Stomach smooth muscle (tissue), 2 donors: Measurements from ENCODE around the gene ZNF445.

Source experiments
- H3K27ac ChIP-seq: one replicate; pipeline ENCODE4 v1.7.0; 2013; ENCODE audit warnings: mild to moderate bottlenecking, low read length, inconsistent platforms
- H3K27me3 ChIP-seq, 2 donors: one replicate each; pipeline ENCODE4 v1.7.0; 2013; ENCODE audit warnings: low read length in 2 of 2; ENCODE audit not compliant: insufficient read depth in 2 of 2, control insufficient read depth in 1 of 2
- H3K36me3 ChIP-seq, 2 donors: one replicate each; pipeline ENCODE4 v1.7.0; 2013; ENCODE audit warnings: low read length in 2 of 2; ENCODE audit not compliant: control insufficient read depth in 2 of 2, insufficient read depth in 2 of 2
- H3K4me1 ChIP-seq: one replicate; pipeline ENCODE4 v1.7.0; 2013; ENCODE audit warnings: low read length; ENCODE audit not compliant: control insufficient read depth, insufficient read depth
- H3K4me3 ChIP-seq, 2 donors: one replicate each; pipeline ENCODE4 v1.7.0; 2013; ENCODE audit warnings: low read length in 2 of 2
- H3K9ac ChIP-seq, 2 donors: one replicate each; pipeline ENCODE4 v1.7.0; 2013; ENCODE audit warnings: low read length in 2 of 2, mild to moderate bottlenecking in 1 of 2
- H3K9me3 ChIP-seq, 2 donors: one replicate each; pipeline ENCODE4 v1.7.0; 2013; ENCODE audit warnings: low read length in 2 of 2; ENCODE audit not compliant: control insufficient read depth in 2 of 2
- donor health status: healthy.
- donor health status: Pancreatic carcinoma.

ZNF445 gene

DNA sequence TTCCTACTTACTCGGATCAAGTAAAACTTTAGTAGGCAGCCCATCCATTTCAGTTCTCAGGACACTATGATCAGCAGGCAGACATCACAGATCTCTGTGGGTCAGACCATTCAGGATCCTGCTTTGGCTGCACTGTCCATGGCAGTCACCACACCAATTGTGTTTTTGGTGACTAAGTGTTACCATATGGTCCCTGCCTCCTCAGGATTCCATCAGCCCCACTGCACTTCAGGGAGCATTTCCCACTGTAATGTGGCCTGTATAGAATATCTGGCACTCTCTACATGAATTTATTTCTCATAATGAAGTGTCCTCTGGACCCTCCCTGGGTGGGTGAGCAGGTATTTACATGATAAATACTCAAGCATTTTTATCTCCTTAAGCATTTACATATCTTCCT is 41.3 kb downstream of the ZNF445 start:
- no peaks in the 10 kb centered on the region for H3K27me3 ChIP-seq
- peaks cover 0 to under 1% of the 10 kb centered on the region in 2 donors for H3K36me3 ChIP-seq
- H3K9ac ChIP-seq, result no peak overlapping the region
- no peaks in the 10 kb centered on the region for H3K9me3 ChIP-seq
- no peak overlapping the region for H3K4me3 ChIP-seq
- no peak overlapping the region for H3K27ac ChIP-seq
- peaks cover 14% of the 10 kb centered on the region for H3K4me1 ChIP-seq

DNA sequence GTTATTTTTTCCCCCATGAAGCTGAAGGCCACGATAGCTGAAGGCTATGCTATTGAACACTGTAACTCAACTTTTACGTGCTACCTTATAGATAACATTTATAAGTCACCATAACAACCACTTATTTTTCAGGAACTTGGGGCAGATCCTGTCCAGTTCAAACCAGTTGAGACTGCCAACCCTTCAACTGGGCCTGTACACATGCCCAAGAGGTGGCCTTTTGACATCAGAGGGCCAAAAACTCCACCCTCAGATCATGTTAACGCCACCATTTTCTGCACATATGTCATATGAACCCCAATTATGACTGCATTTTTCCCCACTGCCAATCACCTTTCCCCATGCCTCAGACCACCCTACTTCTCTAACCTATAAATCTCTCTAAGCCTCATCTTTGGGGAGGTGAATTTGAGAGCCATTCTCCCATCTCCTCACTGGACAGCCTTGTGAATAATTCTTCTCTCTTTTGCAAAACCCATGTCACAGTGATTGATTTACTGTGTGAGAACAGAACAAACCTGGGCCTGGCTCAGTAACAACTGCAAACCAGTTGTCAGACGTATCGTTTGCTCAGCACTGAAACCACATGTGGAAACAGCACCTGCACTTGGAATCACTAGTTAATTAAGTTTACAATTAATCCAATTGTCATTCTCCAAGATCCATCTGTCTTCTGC is 42.5 kb downstream of the ZNF445 start:
- Histone ChIP-seq H3K4me1 (peaks cover 10% of the 10 kb centered on the region), H3K36me3 (no peaks in the 10 kb centered on the region), H3K27ac (no peak overlapping the region), H3K9ac (no peak overlapping the region), H3K9me3 (no peaks in the 10 kb centered on the region), H3K27me3 (no peaks in the 10 kb centered on the region), H3K4me3 (no peak overlapping the region)

DNA sequence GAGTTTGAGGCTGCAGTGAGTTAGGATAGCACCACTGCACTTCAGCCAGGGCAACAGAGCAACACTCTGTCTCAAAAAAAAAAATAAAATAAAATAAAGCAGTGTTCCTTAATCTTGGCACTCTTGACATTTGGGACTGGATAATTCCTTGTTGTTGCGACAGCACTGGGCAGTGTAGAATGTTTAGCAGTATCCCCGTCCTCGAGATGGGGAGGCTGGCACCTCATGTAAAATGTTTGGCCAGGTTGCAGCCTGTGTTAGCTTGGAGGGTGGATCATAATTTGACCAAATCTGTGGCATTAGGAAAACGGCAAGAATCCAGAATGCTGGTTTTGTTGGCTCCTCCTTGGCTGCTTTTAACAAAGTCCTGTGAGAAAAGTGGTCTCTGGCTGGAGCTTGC is 47.0 kb downstream of the ZNF445 start:
- no peak overlapping the region for H3K4me3 ChIP-seq
- no peaks in the 10 kb centered on the region for H3K36me3 ChIP-seq
- no peaks in the 10 kb centered on the region for H3K27me3 ChIP-seq
- no peak overlapping the region for H3K9ac ChIP-seq
- H3K27ac ChIP-seq, result no peak overlapping the region
- H3K9me3 ChIP-seq, result no peaks in the 10 kb centered on the region
- no peaks in the 10 kb centered on the region for H3K4me1 ChIP-seq

DNA sequence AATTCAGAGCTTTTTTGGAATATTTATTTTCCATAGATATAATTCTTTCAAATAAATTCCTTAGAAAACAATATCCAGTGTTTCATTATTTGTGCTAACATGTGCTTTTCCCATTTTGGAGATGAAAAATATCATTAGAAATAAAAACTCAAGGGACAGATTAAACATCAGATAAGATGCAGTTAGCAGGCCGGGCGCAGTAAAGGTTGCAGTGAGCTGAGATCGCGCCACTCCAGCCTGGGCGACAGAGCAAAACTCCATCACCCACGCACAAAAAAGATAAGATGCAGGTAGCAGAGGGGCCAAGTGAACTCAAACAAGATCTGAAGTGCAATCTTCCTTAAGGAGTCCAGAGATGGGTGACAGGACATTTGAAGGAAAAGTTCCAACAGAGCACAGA is 48.0 kb downstream of the ZNF445 start:
- H3K27ac ChIP-seq, result no peak overlapping the region
- no peak overlapping the region for H3K4me3 ChIP-seq
- H3K36me3 ChIP-seq, result no peaks in the 10 kb centered on the region
- H3K4me1 ChIP-seq, result no peaks in the 10 kb centered on the region
- no peak overlapping the region for H3K9ac ChIP-seq
- H3K9me3 ChIP-seq, result no peaks in the 10 kb centered on the region
- peaks cover 0 to 2% of the 10 kb centered on the region in 2 donors for H3K27me3 ChIP-seq

DNA sequence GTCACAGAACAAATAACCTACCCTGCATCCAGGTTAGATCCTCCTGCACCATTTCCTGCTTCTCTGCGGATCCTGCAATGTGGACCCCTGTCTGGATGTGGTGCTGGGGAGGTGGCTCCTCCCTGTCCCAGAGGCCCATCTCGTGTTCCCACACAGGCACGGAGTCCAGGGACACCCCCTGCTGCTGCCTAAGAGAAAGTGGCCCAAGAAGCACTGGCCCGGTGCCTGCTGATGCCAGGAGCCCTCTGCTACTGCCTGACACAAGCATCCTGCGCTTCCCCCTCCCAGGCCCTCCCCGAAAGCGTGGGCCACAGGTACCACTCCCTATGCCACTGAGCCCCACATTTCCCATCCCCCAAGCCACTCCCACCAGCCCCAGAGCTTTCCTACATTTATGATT is 48.6 kb downstream of the ZNF445 start:
- Histone ChIP-seq H3K9ac (no peak overlapping the region), H3K36me3 (no peaks in the 10 kb centered on the region), H3K27ac (no peak overlapping the region), H3K27me3 (peaks cover 0 to 2% of the 10 kb centered on the region in 2 donors), H3K4me3 (no peak overlapping the region), H3K4me1 (no peaks in the 10 kb centered on the region), H3K9me3 (no peaks in the 10 kb centered on the region)

DNA sequence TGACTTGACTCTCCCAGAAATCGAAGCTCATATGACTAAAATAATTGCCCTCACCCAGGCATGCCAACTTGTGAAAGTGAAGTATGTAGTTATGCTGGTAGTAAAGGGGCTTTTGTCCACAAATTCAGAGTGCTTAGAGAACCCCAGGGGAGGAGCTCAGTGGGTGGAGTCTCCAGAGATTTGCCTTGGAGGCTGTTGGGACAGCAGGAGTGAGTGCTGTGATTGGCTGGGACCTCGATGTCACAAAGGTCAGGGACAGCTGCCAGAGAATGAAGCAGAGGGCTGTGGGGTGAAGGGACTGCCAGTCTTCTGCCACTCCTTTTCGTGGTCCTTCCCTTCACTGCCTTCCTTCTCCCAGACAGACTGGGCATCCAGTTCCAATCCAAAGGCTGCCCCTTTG is 49.8 kb downstream of the ZNF445 start:
- Histone ChIP-seq H3K9ac (no peak overlapping the region), H3K4me3 (no peak overlapping the region), H3K4me1 (no peaks in the 10 kb centered on the region), H3K36me3 (no peaks in the 10 kb centered on the region), H3K27ac (no peak overlapping the region), H3K27me3 (peaks cover 0 to 2% of the 10 kb centered on the region in 2 donors), H3K9me3 (no peaks in the 10 kb centered on the region)

DNA sequence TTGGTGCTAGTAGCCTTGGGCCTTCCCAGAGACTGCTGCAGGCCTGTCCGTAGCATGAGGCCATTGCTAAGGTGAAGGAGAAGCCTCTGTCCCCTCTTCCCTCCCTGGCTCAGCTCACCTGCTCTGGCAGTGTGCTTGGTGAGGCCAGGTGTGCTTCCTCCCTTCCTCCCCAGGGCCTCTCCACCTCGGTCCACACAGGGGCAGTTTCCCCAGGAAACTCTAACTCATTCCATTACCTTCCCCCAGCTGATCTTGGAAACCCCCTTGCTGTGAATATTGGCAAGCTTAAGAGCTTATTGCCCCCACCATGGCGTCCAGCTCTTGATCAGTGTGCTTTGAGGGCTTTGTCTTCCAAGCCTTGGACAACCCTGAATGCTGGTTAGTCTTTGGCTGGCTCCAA is 52.7 kb downstream of the ZNF445 start:
- peaks cover 2 to 4% of the 10 kb centered on the region in 2 donors for H3K27me3 ChIP-seq
- no peak overlapping the region for H3K4me3 ChIP-seq
- no peaks in the 10 kb centered on the region for H3K9me3 ChIP-seq
- H3K9ac ChIP-seq, result no peak overlapping the region
- no peak overlapping the region for H3K27ac ChIP-seq
- H3K4me1 ChIP-seq, result no peaks in the 10 kb centered on the region
- no peaks in the 10 kb centered on the region for H3K36me3 ChIP-seq

DNA sequence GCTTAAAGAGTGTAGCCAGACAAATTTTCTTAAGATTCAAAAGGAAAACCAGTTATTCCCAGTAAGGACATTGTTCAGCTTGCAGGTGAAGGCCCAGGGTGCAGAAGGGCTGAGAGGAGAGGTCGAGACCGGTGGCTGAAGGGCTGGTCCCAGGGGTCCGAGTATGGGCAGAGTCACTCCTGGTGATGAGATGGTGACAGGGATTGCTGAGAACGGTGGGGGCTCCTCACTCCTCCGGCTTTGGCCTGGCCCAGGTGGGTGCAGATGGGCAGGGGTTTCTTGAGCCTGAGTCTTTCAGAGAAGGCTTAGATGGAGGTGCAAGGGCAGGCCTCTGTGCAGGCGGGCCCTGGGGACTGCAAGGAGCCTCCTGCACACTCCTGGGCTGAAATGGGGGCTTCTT is 56.2 kb downstream of the ZNF445 start:
- Histone ChIP-seq H3K4me1 (no peaks in the 10 kb centered on the region), H3K4me3 (no peak overlapping the region), H3K9ac (no peak overlapping the region), H3K27ac (no peak overlapping the region), H3K27me3 (peaks cover 2 to 4% of the 10 kb centered on the region in 2 donors), H3K36me3 (no peaks in the 10 kb centered on the region), H3K9me3 (no peaks in the 10 kb centered on the region)

DNA sequence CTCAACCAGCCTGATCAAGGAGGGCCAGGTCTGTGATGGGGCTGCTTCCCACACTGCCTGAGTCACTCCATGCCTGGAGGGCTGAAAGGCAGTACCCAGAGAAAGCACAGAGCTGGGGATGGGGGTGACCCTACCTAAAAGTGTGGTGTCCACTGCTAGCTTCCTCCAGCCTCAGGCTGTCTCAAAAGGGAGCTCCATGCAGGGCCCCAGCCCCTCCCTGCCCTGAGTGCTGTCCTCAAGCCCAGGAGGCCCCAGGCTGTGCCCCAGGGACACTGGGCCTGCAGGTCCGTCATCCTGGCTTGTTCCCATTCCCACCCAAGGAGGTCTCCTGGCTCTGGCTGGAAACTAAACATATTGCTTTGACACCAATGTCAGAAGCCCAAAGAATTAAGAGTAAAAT is 56.8 kb downstream of the ZNF445 start:
- H3K4me3 ChIP-seq, result no peak overlapping the region
- H3K27me3 ChIP-seq, result peaks cover 2 to 4% of the 10 kb centered on the region in 2 donors
- no peaks in the 10 kb centered on the region for H3K9me3 ChIP-seq
- H3K4me1 ChIP-seq, result no peaks in the 10 kb centered on the region
- H3K27ac ChIP-seq, result no peak overlapping the region
- H3K9ac ChIP-seq, result no peak overlapping the region
- no peaks in the 10 kb centered on the region for H3K36me3 ChIP-seq

DNA sequence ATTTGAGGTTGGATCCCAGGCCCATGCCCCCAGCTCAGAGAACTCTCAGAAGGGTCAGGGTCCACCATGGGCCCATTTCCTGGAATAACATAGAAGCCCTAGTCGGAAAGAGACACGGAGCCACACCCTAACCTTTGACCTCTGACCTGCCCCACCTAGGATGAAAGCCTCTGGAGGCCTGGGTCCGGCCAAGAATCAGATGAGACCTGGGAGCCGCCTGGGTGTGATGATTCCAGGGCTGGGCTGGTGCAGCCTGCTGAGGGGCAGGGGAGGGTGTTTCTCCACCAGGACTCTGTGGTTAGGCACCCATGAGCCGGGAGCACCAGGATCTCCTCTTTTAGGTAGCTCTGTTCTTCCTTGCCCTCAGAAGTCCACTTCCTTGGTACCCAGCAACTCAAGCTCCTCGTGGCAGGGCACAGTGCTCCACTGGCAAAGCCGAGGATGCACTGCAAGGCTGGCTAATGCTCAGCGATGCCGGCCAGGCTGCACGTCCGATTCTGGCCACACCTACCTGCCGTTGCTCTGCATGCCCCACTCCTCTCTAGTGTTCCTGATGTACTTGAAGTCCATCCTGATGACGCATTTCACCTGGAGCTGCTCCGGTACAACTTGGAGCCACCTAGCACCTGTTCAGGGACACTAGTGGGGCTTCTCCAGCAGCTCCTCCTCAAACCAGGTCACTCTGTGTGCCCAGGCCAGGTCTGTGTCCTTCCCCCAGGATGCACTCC is 57.4 kb downstream of the ZNF445 start:
- Histone ChIP-seq H3K27ac (no peak overlapping the region), H3K9ac (no peak overlapping the region), H3K4me3 (no peak overlapping the region), H3K9me3 (no peaks in the 10 kb centered on the region), H3K4me1 (no peaks in the 10 kb centered on the region), H3K27me3 (peaks cover 2 to 4% of the 10 kb centered on the region in 2 donors), H3K36me3 (no peaks in the 10 kb centered on the region)
